Measurements from ENCODE around the gene BAIAP2.

BAIAP2 gene

GRCh38 chr17:81136366-81136765, 101.4 kb downstream of the BAIAP2 start:
- Histone ChIP-seq H3K9me3 (no peaks in the 10 kb centered on the region), H3K4me3 (no peak overlapping the region), H3K27ac (peak overlapping the region; percentile 49; the same call in 1 of the 2 replicates), H3K27me3 (no peaks in the 10 kb centered on the region), H3K36me3 (no peaks in the 10 kb centered on the region), H3K9ac (no peak overlapping the region), H3K4me2 (peak overlapping the region; percentile 80), H3K4me1 (peaks cover 66% of the 10 kb centered on the region), H4K20me1 (peaks cover 10% of the 10 kb centered on the region; the same call in 1 of the 2 replicates)
- no peak for TF ChIP-seq Cebpa-rat (IDR thresholded peaks at IDR 0.05)

DNA sequence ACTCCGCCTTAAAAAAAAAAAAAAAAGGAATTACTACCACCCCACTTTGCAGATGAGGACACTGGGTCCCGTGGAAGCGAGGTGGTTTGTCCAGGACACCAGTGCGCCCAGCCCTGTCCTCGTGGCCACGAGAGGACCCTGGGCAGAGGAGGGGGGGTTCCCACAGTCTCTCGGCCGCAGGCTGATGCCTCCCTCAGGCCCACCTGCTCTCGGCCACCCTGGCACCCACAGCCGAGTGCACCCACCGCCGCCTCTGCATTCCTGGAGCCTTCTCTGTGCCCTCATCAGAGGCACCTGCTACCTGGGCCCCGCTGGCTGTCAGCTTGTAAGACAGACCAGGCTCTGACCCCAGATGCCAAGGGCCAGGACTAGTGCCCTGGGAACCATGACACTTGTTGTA, 102.3 kb downstream of the BAIAP2 start:
- no peaks in the 10 kb centered on the region for H3K36me3 ChIP-seq
- no peak for TF ChIP-seq Cebpa-rat (IDR thresholded peaks at IDR 0.05)
- H3K27ac ChIP-seq, result no peak overlapping the region
- no peaks in the 10 kb centered on the region for H3K9me3 ChIP-seq
- H3K4me1 ChIP-seq, result peaks cover 69% of the 10 kb centered on the region
- peaks cover 10% of the 10 kb centered on the region; the same call in 1 of the 2 replicates for H4K20me1 ChIP-seq
- H3K4me3 ChIP-seq, result no peak overlapping the region
- H3K9ac ChIP-seq, result no peak overlapping the region
- H3K4me2 ChIP-seq, result no peak overlapping the region; the same call in 1 of the 2 replicates
- no peaks in the 10 kb centered on the region for H3K27me3 ChIP-seq

- H3K27me3 ChIP-seq, result no peaks in the 10 kb centered on the region
- TF ChIP-seq Cebpa-rat (IDR thresholded peaks at IDR 0.05), result no peak
- no peak overlapping the region for H3K4me2 ChIP-seq
- peaks cover 10% of the 10 kb centered on the region; the same call in 1 of the 2 replicates for H4K20me1 ChIP-seq
- no peaks in the 10 kb centered on the region for H3K9me3 ChIP-seq
- H3K4me1 ChIP-seq, result peaks cover 77% of the 10 kb centered on the region
- H3K36me3 ChIP-seq, result no peaks in the 10 kb centered on the region
- no peak overlapping the region for H3K27ac ChIP-seq
- no peak overlapping the region for H3K4me3 ChIP-seq
- no peak overlapping the region for H3K9ac ChIP-seq
Observed at GRCh38 chr17:81138083-81138482, 103.1 kb downstream of the BAIAP2 start.

DNA sequence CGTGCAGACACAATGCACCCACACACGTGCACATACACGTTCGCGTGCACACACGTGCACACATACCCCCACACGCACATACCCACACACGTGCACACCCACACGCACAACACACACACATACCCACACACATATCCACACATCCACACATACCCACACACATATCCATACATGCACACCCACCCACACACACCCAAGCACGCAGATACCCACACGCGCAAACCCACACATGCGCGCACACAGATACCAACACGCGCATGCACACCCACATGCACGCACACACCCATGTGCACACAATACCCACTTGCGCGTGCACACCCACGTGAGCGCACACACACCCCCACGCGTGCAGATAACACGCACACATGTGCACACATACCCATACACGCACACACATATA, 103.5 kb downstream of the BAIAP2 start:
- no peaks in the 10 kb centered on the region for H3K9me3 ChIP-seq
- H4K20me1 ChIP-seq, result peaks cover 10% of the 10 kb centered on the region; the same call in 1 of the 2 replicates
- H3K27ac ChIP-seq, result no peak overlapping the region
- no peak overlapping the region for H3K9ac ChIP-seq
- H3K36me3 ChIP-seq, result no peaks in the 10 kb centered on the region
- no peaks in the 10 kb centered on the region for H3K27me3 ChIP-seq
- H3K4me2 ChIP-seq, result no peak overlapping the region
- H3K4me1 ChIP-seq, result peaks cover 79% of the 10 kb centered on the region
- no peak overlapping the region for H3K4me3 ChIP-seq
- TF ChIP-seq Cebpa-rat (IDR thresholded peaks at IDR 0.05), result no peak

DNA sequence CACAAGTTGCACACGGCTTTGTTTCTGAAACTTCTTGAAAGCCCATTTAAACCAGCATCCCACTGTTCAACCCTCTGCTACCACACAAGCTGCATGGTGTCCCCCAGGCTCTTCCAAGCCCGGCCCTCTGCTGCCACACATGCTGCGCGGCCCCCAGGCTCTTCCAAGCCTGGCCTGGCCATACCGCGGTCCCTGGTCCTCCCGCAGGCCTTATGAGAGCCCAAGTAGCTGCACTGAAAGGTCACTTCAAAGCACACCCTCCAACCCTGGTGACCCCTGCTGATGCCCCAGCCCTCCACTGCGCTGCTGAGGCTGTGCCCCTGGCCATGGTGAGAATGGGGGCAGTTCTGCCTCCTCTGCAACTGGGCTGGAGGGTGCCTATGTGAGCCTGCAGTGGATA, 104.5 kb downstream of the BAIAP2 start:
- no peak for TF ChIP-seq Cebpa-rat (IDR thresholded peaks at IDR 0.05)
- Histone ChIP-seq H3K4me1 (peaks cover 79% of the 10 kb centered on the region), H3K27me3 (no peaks in the 10 kb centered on the region), H3K4me3 (no peak overlapping the region), H3K9me3 (no peaks in the 10 kb centered on the region), H3K4me2 (peak overlapping the region; percentile 37), H4K20me1 (peaks cover 10% of the 10 kb centered on the region; the same call in 1 of the 2 replicates), H3K27ac (no peak overlapping the region), H3K9ac (no peak overlapping the region), H3K36me3 (no peaks in the 10 kb centered on the region)

- Histone ChIP-seq H3K27ac (no peak overlapping the region), H3K9me3 (no peaks in the 10 kb centered on the region), H3K9ac (no peak overlapping the region), H3K4me3 (no peak overlapping the region), H3K36me3 (no peaks in the 10 kb centered on the region), H3K4me2 (peak overlapping the region; percentile 37), H3K4me1 (peaks cover 79% of the 10 kb centered on the region), H4K20me1 (peaks cover 5% of the 10 kb centered on the region; the same call in 1 of the 2 replicates), H3K27me3 (no peaks in the 10 kb centered on the region)
- TF ChIP-seq Cebpa-rat (IDR thresholded peaks at IDR 0.05), result no peak
Observed at GRCh38 chr17:81140018-81140417, 105.1 kb downstream of the BAIAP2 start.

DNA sequence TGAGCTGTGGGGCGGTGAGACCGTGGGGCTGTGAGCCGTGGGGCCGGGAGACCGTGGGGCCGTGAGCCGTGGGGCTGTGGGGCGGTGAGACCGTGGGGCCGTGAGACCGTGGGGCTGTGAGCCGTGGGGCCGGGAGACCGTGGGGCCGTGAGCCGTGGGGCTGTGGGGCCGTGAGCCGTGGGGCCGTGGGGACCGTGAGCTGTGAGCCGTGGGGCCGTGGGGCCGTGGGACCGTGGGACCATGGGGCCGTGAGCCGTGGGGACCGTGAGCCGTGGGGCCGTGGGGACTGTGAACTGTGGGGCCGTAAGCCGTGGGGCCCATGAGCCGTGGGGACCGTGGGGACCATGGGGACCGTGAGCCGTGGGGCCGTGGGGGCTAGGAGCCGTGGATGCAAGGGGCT, 105.7 kb downstream of the BAIAP2 start:
- peak overlapping the region; percentile 91 for H3K4me2 ChIP-seq
- H3K36me3 ChIP-seq, result no peaks in the 10 kb centered on the region
- H3K4me3 ChIP-seq, result no peak overlapping the region
- H3K4me1 ChIP-seq, result peaks cover 78% of the 10 kb centered on the region
- H4K20me1 ChIP-seq, result no peaks in the 10 kb centered on the region
- H3K9me3 ChIP-seq, result no peaks in the 10 kb centered on the region
- no peaks in the 10 kb centered on the region for H3K27me3 ChIP-seq
- no peak overlapping the region for H3K9ac ChIP-seq
- no peak for TF ChIP-seq Cebpa-rat (IDR thresholded peaks at IDR 0.05)
- H3K27ac ChIP-seq, result peak overlapping the region; percentile 62; the same call in 1 of the 2 replicates

- no peaks in the 10 kb centered on the region for H3K9me3 ChIP-seq
- H3K27ac ChIP-seq, result peak overlapping the region; percentile 62
- peak overlapping the region; percentile 91 for H3K4me2 ChIP-seq
- H3K9ac ChIP-seq, result no peak overlapping the region
- TF ChIP-seq Cebpa-rat (IDR thresholded peaks at IDR 0.05), result no peak
- peaks cover 69% of the 10 kb centered on the region for H3K4me1 ChIP-seq
- no peaks in the 10 kb centered on the region for H3K36me3 ChIP-seq
- no peaks in the 10 kb centered on the region for H4K20me1 ChIP-seq
- no peaks in the 10 kb centered on the region for H3K27me3 ChIP-seq
- H3K4me3 ChIP-seq, result no peak overlapping the region
Observed at GRCh38 chr17:81142301-81143199, 107.6 kb downstream of the BAIAP2 start.

DNA sequence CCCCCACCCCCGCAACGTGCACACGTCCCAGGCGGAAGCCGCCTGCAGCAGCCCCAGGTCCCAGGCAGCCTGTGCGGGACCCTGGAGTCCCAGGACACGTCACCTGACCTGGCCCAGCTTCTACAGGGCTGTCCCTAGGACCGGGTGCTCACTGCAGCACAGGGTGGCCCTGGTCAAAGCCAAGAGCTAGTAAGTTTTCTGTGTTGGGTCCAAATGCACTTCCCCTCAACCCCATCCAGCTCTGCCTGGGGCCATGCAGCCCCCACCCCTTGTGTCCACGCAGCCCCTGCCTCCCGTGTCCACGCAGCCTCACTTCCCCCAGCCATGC, 108.2 kb downstream of the BAIAP2 start:
- no peak overlapping the region for H3K9ac ChIP-seq
- H3K36me3 ChIP-seq, result no peaks in the 10 kb centered on the region
- H3K4me2 ChIP-seq, result peak overlapping the region; percentile 91
- H3K27me3 ChIP-seq, result no peaks in the 10 kb centered on the region
- peak overlapping the region; percentile 62 for H3K27ac ChIP-seq
- H3K4me3 ChIP-seq, result no peak overlapping the region
- TF ChIP-seq Cebpa-rat (IDR thresholded peaks at IDR 0.05), result no peak
- H4K20me1 ChIP-seq, result no peaks in the 10 kb centered on the region
- H3K4me1 ChIP-seq, result peaks cover 70% of the 10 kb centered on the region
- H3K9me3 ChIP-seq, result no peaks in the 10 kb centered on the region

DNA sequence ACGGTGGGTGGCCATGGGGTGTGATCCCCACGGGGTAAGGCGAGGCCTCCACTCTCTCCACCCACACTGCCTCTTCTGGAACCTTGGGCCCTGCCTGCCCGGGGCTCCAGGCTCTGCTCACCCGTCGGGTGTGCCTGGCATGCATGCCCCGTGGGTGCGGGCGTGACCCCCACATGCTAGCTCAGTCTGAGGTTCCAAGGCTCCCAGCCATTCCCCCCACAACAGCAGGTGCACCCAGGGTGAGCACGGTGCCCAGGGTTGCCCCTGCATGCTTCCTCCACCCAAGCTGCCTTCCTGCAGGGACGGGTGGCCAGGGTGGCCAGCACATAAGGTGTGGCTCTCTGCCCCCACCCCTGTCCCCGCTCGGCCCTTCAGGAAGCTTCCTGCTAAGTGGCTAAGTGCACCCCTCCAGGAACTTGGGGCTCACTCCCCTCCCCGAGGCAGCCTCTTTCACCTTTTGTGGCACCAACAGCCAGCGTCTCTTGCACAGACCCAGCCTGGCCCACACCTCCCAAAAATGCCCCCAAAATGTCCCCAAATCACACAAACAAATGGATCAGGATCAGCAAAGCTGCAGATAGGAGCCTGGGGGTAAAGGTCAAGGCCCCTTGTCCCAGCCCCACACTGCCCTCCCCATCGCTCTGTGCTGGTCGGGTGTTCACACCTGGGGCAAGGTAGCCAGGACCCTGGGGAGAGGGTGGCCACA, 108.9 kb downstream of the BAIAP2 start:
- H3K36me3 ChIP-seq, result no peaks in the 10 kb centered on the region
- H3K4me3 ChIP-seq, result no peak overlapping the region
- peak overlapping the region; percentile 91 for H3K4me2 ChIP-seq
- H3K4me1 ChIP-seq, result peaks cover 76% of the 10 kb centered on the region
- no peak for TF ChIP-seq Cebpa-rat (IDR thresholded peaks at IDR 0.05)
- H3K27ac ChIP-seq, result no peak overlapping the region
- H3K27me3 ChIP-seq, result no peaks in the 10 kb centered on the region
- H3K9me3 ChIP-seq, result no peaks in the 10 kb centered on the region
- no peaks in the 10 kb centered on the region for H4K20me1 ChIP-seq
- 0 out of 2 replicates have a peak overlapping the region, but pooled peaks have one; percentile 41 for H3K9ac ChIP-seq
